Ovary (tissue), 9 donors: ENCODE data around the gene RIPK1. TPM values are rescaled to one million over a fixed set of nuclear protein-coding genes. Genes with fewer than 3 reads are reported as not detected.

ENCODE experiments used
- DNase-seq, 5 donors: peaks; one replicate each; pipeline ENCODE4 v3.0.0-alpha.2; 2019 to 2020
- H3K27ac ChIP-seq, 2 donors: fragments of 200-600 bp; one replicate each; pipeline versions ENCODE4 v1.5.1 to v1.8.0; 2019 to 2022
- H3K27me3 ChIP-seq: fragments of 200-600 bp; one replicate; pipeline ENCODE4 v1.8.0; 2022
- H3K36me3 ChIP-seq: fragments of 200-600 bp; sonication (generic); one replicate; pipeline ENCODE4 v1.5.1; 2019
- H3K4me1 ChIP-seq: one replicate; pipeline ENCODE4 v1.8.1; 2013; ENCODE audit warnings: mild to moderate bottlenecking, moderate library complexity; ENCODE audit not compliant: insufficient read depth
- H3K4me3 ChIP-seq: fragments of 200-600 bp; sonication (generic); one replicate; pipeline ENCODE4 v1.5.1; 2017
- H3K9me3 ChIP-seq, 2 donors: fragments of 200-600 bp in 1 of 2; sonication (generic) in 1 of 2; one replicate each; pipeline versions ENCODE4 v1.5.1 to v1.8.1; 2013 to 2019; ENCODE audit warnings: mild to moderate bottlenecking in 1 of 2, moderate library complexity in 1 of 2
- CTCF ChIP-seq, 3 donors: fragments of 450-650 bp in 2 of 3; fragments of 200-600 bp in 1 of 3; IDR thresholded peaks; one replicate each; pipeline versions ENCODE4 v1.5.1 to v1.8.0; 2016 to 2022; ENCODE audit warnings: antibody characterized with exemption in 3 of 3, mild to moderate bottlenecking in 1 of 3
- EP300 ChIP-seq: sonication (generic); formaldehyde crosslinking; IDR thresholded peaks from one replicate; pipeline ENCODE4 v1.6.1; 2017; ENCODE audit warnings: antibody characterized with exemption
- POLR2A ChIP-seq: fragments of 450-650 bp; IDR thresholded peaks from one replicate; pipeline ENCODE4 v1.6.1; 2017; ENCODE audit warnings: antibody characterized with exemption, mild to moderate bottlenecking, moderate library complexity
- WGBS, 3 donors: extraction: QIAGEN DNeasy Blood & Tissue Kit in 1 of 3; methylation state at CpG; one replicate each; pipeline versions ENCODE4 v1.1.5 to v1.1.7; 2013 to 2017; 5-methylcytosine and 5-hydroxymethylcytosine counted together
- intact Hi-C, 4 donors: fragments of 100-400 bp; cut with DNase I; formaldehyde crosslinking; loops; one replicate each; pipeline versions ENCODE4 v1.11.0 to v1.15.1; 2022 to 2023
- polyA plus RNA-seq, 2 donors: library from polyadenylated mRNA; stranded (reverse); fragments of 200-250 nt in 1 of 2; fragments of 350-450 nt in 1 of 2; fragmentation: Illumina TruSeq in 1 of 2; extraction: RNeasy Lipid Tissue Mini Kit (QIAGEN cat#74804) in 1 of 2; gene quantifications; one replicate each; pipeline ENCODE4 v1.2.3, GENCODE V29; 2013 to 2014
- total RNA-seq, 7 donors: library from RNA; depleted of rRNA in 2 of 7; stranded (reverse); fragments of >200 nt in 2 of 7; fragmentation: NEBNext Ultra II Directional in 3 of 7; extraction: Animal tissue kit (Norgen Biotek cat#: 25700) in 3 of 7; gene quantifications; one replicate each; pipeline versions ENCODE4 v1.1.0 to v1.2.4, GENCODE V29; 2016 to 2023
- donor health status: DM: no; HTN: no; CAD: no; lungs with moderate emphysema.
- donor health status: DM: no; HTN: no; CAD: no.
- donor health status: Bipolar disorder and iron deficiency.
- donor health status: DM: yes; HTN: yes; CAD: no.
- donor health status: DM: no; HTN: no; CAD: no.
- donor health status: DM: yes; HTN: yes; CAD: no.

Gene RIPK1
- total and polyA plus RNA-seq, 9 donors: 10.4 to 29.1 (median 15.1) TPM

- no peak for DNase-seq
- no peaks in the 10 kb centered on the region for H3K36me3 ChIP-seq
- 89 to 94% (median 91%) methylated on average over 9 of the region's 9 CpGs for WGBS, 3 donors
- peaks cover 2% of the 10 kb centered on the region for H3K4me1 ChIP-seq
- no peak for TF ChIP-seq POLR2A
- no peak for TF ChIP-seq EP300
- TF ChIP-seq CTCF (IDR thresholded peaks at IDR 0.05): no peak
- no peak overlapping the region for H3K4me3 ChIP-seq
- no peaks in the 10 kb centered on the region for H3K9me3 ChIP-seq
- no peak overlapping the region for H3K27ac ChIP-seq
- no peaks in the 10 kb centered on the region for H3K27me3 ChIP-seq
- intact Hi-C loops: loop anchor here in 1 of 4 donors (5.0 kb wide), 1 partner anchor 129 kb away; no protein-coding TSS in a partner anchor
Observed at GRCh38 chr6:3122823-3123182, 54.5 kb downstream of the RIPK1 start.

GRCh38 chr6:3124667-3125066, 56.4 kb downstream of the RIPK1 start:
- no peaks in the 10 kb centered on the region for H3K27me3 ChIP-seq
- WGBS, 3 donors: 72 to 82% (median 79%) methylated on average over 8 of the region's 8 CpGs
- intact Hi-C loops: loop anchor here (5.0 kb wide), 2 partner anchors 128 to 608 kb away; no protein-coding TSS in a partner anchor

GRCh38 chr6:3125815-3126214, 57.5 kb downstream of the RIPK1 start:
- Histone ChIP-seq H3K4me1 (no peaks in the 10 kb centered on the region), H3K27ac (no peak overlapping the region), H3K9me3 (no peaks in the 10 kb centered on the region), H3K4me3 (no peak overlapping the region), H3K27me3 (no peaks in the 10 kb centered on the region), H3K36me3 (no peaks in the 10 kb centered on the region)
- WGBS, 3 donors: 41 to 47% (median 45%) methylated on average over 2 of the region's 2 CpGs
- no peak for DNase-seq
- no peak for TF ChIP-seq EP300
- TF ChIP-seq CTCF (IDR thresholded peaks at IDR 0.05): no peak
- no peak for TF ChIP-seq POLR2A
- intact Hi-C loops: loop anchor here in 3 of 4 donors (5.0 kb wide), 2 partner anchors 126 to 606 kb away; no protein-coding TSS in a partner anchor

More at GRCh38 chr6:3124667-3125066, 56.4 kb downstream of the RIPK1 start:
- Histone ChIP-seq H3K9me3 (no peaks in the 10 kb centered on the region), H3K4me1 (no peaks in the 10 kb centered on the region), H3K27ac (no peak overlapping the region), H3K4me3 (no peak overlapping the region), H3K36me3 (no peaks in the 10 kb centered on the region)
- TF ChIP-seq CTCF (IDR thresholded peaks at IDR 0.05): no peak
- no peak for TF ChIP-seq POLR2A
- TF ChIP-seq EP300: no peak
- DNase-seq: no peak

- 93 to 95% (median 94%) methylated on average over 15 of the region's 15 CpGs for WGBS, 3 donors
Observed at GRCh38 chr6:3128356-3129108, 60.2 kb downstream of the RIPK1 start.

More at GRCh38 chr6:3128356-3129108, 60.2 kb downstream of the RIPK1 start:
- TF ChIP-seq POLR2A (no peak), EP300 (no peak), CTCF (IDR thresholded peaks at IDR 0.05) (no peak)
- DNase-seq: no peak
- Histone ChIP-seq H3K4me3 (no peak overlapping the region), H3K9me3 (no peaks in the 10 kb centered on the region), H3K27me3 (no peaks in the 10 kb centered on the region), H3K4me1 (no peaks in the 10 kb centered on the region), H3K27ac (no peak overlapping the region), H3K36me3 (no peaks in the 10 kb centered on the region)
- intact Hi-C loops: loop anchor here in 3 of 4 donors (5.0 kb wide), 2 partner anchors 124 to 604 kb away; no protein-coding TSS in a partner anchor
